ENCODE results near the gene ASB9.

GRCh38 chrX:15310117-15310516 lies 40.2 kb upstream of the ASB9 start:
- TF ChIP-seq EZH2phosphoT487 (IDR thresholded peaks at IDR 0.05; ENCODE audit: low read length), result no peak
- TF ChIP-seq CTCF (IDR thresholded peaks at IDR 0.05; ENCODE audit: low read length), result no peak

Measured in MM.1S (cell line).